ENCODE results near the gene SMPDL3B. TPM values are rescaled to one million over a fixed set of nuclear protein-coding genes. Genes with fewer than 3 reads are reported as not detected.

The SMPDL3B gene
- not detected for polyA plus RNA-seq

GRCh38 chr1:27934818-27935549, at the start of gene SMPDL3B:
Gene SMPDL3B, plus strand, starts transcription at chr1:27935000. Its CDS starts 184 bp downstream, at chr1:27935184.
- H3K36me3 Mint-ChIP-seq: peaks cover 6% of the 10 kb centered on the region
- no peak within 1 kb of the TSS for H3K27ac Mint-ChIP-seq
- H3K4me1 Mint-ChIP-seq: peaks cover under 1 to 16% (median 11%) of the 10 kb centered on the region in 3 donors
- H3K27me3 Mint-ChIP-seq: peaks cover 13% of the 10 kb centered on the region
- H3K4me3 Mint-ChIP-seq: peak within 1 kb of the TSS in 2 of 4 donors; percentile 56 to 84
- no peaks in the 10 kb centered on the region for H3K9me3 Mint-ChIP-seq

GRCh38 chr1:27885114-27885528, 49.7 kb upstream of the SMPDL3B start:
- H3K9me3 Mint-ChIP-seq: no peaks in the 10 kb centered on the region
- peaks cover 11% of the 10 kb centered on the region for H3K36me3 Mint-ChIP-seq
- H3K4me1 Mint-ChIP-seq: peaks cover 40 to 58% (median 48%) of the 10 kb centered on the region in 3 donors
- no peaks in the 10 kb centered on the region for H3K27me3 Mint-ChIP-seq
- peak overlapping the region in 3 of 4 donors; percentile 67 to 82 (median 73) for H3K4me3 Mint-ChIP-seq
- peak overlapping the region; percentile 92 to 95 (median 93) for H3K27ac Mint-ChIP-seq

- H3K4me3 Mint-ChIP-seq: peak overlapping the region in 2 of 4 donors; percentile 67 to 84
- H3K27ac Mint-ChIP-seq: peak overlapping the region in 2 of 3 donors; percentile 93
- H3K36me3 Mint-ChIP-seq: peaks cover 11% of the 10 kb centered on the region
- H3K4me1 Mint-ChIP-seq: peaks cover 45 to 64% (median 51%) of the 10 kb centered on the region in 3 donors
- no peaks in the 10 kb centered on the region for H3K9me3 Mint-ChIP-seq
- peaks cover 2% of the 10 kb centered on the region for H3K27me3 Mint-ChIP-seq
Observed at GRCh38 chr1:27885621-27886352, 49.0 kb upstream of the SMPDL3B start.

GRCh38 chr1:27886353-27886679, 48.5 kb upstream of the SMPDL3B start:
- Mint-ChIP-seq H3K4me1 (peaks cover 50 to 69% (median 56%) of the 10 kb centered on the region in 3 donors), H3K27ac (peak overlapping the region; percentile 93 to 95 (median 93)), H3K9me3 (no peaks in the 10 kb centered on the region), H3K4me3 (peak overlapping the region in 1 of 4 donors; percentile 80), H3K36me3 (peaks cover 11% of the 10 kb centered on the region), H3K27me3 (peaks cover 2% of the 10 kb centered on the region)

- no peaks in the 10 kb centered on the region for H3K9me3 Mint-ChIP-seq
- peaks cover 11% of the 10 kb centered on the region for H3K36me3 Mint-ChIP-seq
- peaks cover 54 to 73% (median 60%) of the 10 kb centered on the region in 3 donors for H3K4me1 Mint-ChIP-seq
- H3K4me3 Mint-ChIP-seq: peak overlapping the region; percentile 8 to 80 (median 62)
- H3K27me3 Mint-ChIP-seq: peaks cover 2% of the 10 kb centered on the region
- H3K27ac Mint-ChIP-seq: peak overlapping the region; percentile 93 to 95 (median 93)
Observed at GRCh38 chr1:27886744-27887143, 48.1 kb upstream of the SMPDL3B start.

- peaks cover 11% of the 10 kb centered on the region for H3K36me3 Mint-ChIP-seq
- peak overlapping the region; percentile 59 to 84 (median 69) for H3K4me3 Mint-ChIP-seq
- no peaks in the 10 kb centered on the region for H3K9me3 Mint-ChIP-seq
- H3K27ac Mint-ChIP-seq: peak overlapping the region; percentile 93 to 95 (median 93)
- H3K27me3 Mint-ChIP-seq: peaks cover 2% of the 10 kb centered on the region
- H3K4me1 Mint-ChIP-seq: peaks cover 58 to 79% (median 66%) of the 10 kb centered on the region in 3 donors
Observed at GRCh38 chr1:27887215-27888021, 47.4 kb upstream of the SMPDL3B start.

GRCh38 chr1:27889506-27889905, 45.3 kb upstream of the SMPDL3B start:
- no peaks in the 10 kb centered on the region for H3K9me3 Mint-ChIP-seq
- peak overlapping the region in 3 of 4 donors; percentile 4 to 72 (median 58) for H3K4me3 Mint-ChIP-seq
- H3K36me3 Mint-ChIP-seq: peaks cover 8% of the 10 kb centered on the region
- H3K27me3 Mint-ChIP-seq: peaks cover 2% of the 10 kb centered on the region
- peak overlapping the region; percentile 93 to 97 (median 95) for H3K27ac Mint-ChIP-seq
- H3K4me1 Mint-ChIP-seq: peaks cover 42 to 68% (median 54%) of the 10 kb centered on the region in 3 donors

GRCh38 chr1:27891196-27891889, 43.5 kb upstream of the SMPDL3B start:
- H3K4me3 Mint-ChIP-seq: peak overlapping the region; percentile 53 to 84 (median 72)
- no peaks in the 10 kb centered on the region for H3K9me3 Mint-ChIP-seq
- H3K36me3 Mint-ChIP-seq: peaks cover 7% of the 10 kb centered on the region
- H3K27ac Mint-ChIP-seq: peak overlapping the region; percentile 93 to 97 (median 95)
- peaks cover 2% of the 10 kb centered on the region for H3K27me3 Mint-ChIP-seq
- H3K4me1 Mint-ChIP-seq: peaks cover 34 to 58% (median 46%) of the 10 kb centered on the region in 3 donors

- H3K4me3 Mint-ChIP-seq: peak overlapping the region in 1 of 4 donors; percentile 22
- peaks cover 2% of the 10 kb centered on the region for H3K27me3 Mint-ChIP-seq
- peaks cover 2% of the 10 kb centered on the region for H3K36me3 Mint-ChIP-seq
- H3K9me3 Mint-ChIP-seq: no peaks in the 10 kb centered on the region
- peak overlapping the region; percentile 34 to 94 (median 78) for H3K27ac Mint-ChIP-seq
- peaks cover 18 to 34% (median 25%) of the 10 kb centered on the region in 3 donors for H3K4me1 Mint-ChIP-seq
Observed at GRCh38 chr1:27894521-27894920, 40.3 kb upstream of the SMPDL3B start.

- H3K36me3 Mint-ChIP-seq: peaks cover 2% of the 10 kb centered on the region
- H3K27ac Mint-ChIP-seq: no peak overlapping the region
- H3K9me3 Mint-ChIP-seq: no peaks in the 10 kb centered on the region
- H3K4me3 Mint-ChIP-seq: no peak overlapping the region
- peaks cover 0 to 7% (median 4%) of the 10 kb centered on the region in 3 donors for H3K4me1 Mint-ChIP-seq
- no peaks in the 10 kb centered on the region for H3K27me3 Mint-ChIP-seq
Observed at GRCh38 chr1:27906759-27907158, 28.0 kb upstream of the SMPDL3B start.

- peak overlapping the region in 1 of 4 donors; percentile 78 for H3K4me3 Mint-ChIP-seq
- H3K9me3 Mint-ChIP-seq: peaks cover 0 to 2% (median 0%) of the 10 kb centered on the region in 3 donors
- peak overlapping the region in 2 of 3 donors; percentile 67 to 78 for H3K27ac Mint-ChIP-seq
- H3K27me3 Mint-ChIP-seq: no peaks in the 10 kb centered on the region
- H3K36me3 Mint-ChIP-seq: peaks cover 2% of the 10 kb centered on the region
- H3K4me1 Mint-ChIP-seq: peaks cover 10 to 14% (median 13%) of the 10 kb centered on the region in 3 donors
Observed at GRCh38 chr1:27912429-27912828, 22.4 kb upstream of the SMPDL3B start.

GRCh38 chr1:27915082-27915575, 19.7 kb upstream of the SMPDL3B start:
- peaks cover 2% of the 10 kb centered on the region for H3K27me3 Mint-ChIP-seq

GRCh38 chr1:27922272-27922671, 12.5 kb upstream of the SMPDL3B start:
- Mint-ChIP-seq H3K4me3 (no peak overlapping the region), H3K27me3 (peaks cover 2% of the 10 kb centered on the region), H3K27ac (no peak overlapping the region), H3K9me3 (no peaks in the 10 kb centered on the region), H3K36me3 (peaks cover 2% of the 10 kb centered on the region), H3K4me1 (no peaks in the 10 kb centered on the region)

More at GRCh38 chr1:27915082-27915575, 19.7 kb upstream of the SMPDL3B start:
- Mint-ChIP-seq H3K4me3 (peak overlapping the region; percentile 97 to 99 (median 98)), H3K9me3 (peaks cover 0 to 2% (median 0%) of the 10 kb centered on the region in 3 donors), H3K27ac (peak overlapping the region; percentile 94 to 99 (median 99)), H3K4me1 (peaks cover 10 to 12% (median 11%) of the 10 kb centered on the region in 3 donors), H3K36me3 (peaks cover 2% of the 10 kb centered on the region)

Measured in IgD-negative memory B cell (primary cell).